Kidney glomerular epithelial cell (primary cell): Measurements from ENCODE around the gene SSTR3.
"Not testable (repeated sequence)": the region's sequence is repeated elsewhere in the genome, so short reads cannot be mapped to it uniquely, and the experiment has no call there.

Source experiments
- DNase-seq: peaks from one replicate; lab custom pipeline; 2025; lab: John Stamatoyannopoulos, UW

Gene SSTR3

DNA sequence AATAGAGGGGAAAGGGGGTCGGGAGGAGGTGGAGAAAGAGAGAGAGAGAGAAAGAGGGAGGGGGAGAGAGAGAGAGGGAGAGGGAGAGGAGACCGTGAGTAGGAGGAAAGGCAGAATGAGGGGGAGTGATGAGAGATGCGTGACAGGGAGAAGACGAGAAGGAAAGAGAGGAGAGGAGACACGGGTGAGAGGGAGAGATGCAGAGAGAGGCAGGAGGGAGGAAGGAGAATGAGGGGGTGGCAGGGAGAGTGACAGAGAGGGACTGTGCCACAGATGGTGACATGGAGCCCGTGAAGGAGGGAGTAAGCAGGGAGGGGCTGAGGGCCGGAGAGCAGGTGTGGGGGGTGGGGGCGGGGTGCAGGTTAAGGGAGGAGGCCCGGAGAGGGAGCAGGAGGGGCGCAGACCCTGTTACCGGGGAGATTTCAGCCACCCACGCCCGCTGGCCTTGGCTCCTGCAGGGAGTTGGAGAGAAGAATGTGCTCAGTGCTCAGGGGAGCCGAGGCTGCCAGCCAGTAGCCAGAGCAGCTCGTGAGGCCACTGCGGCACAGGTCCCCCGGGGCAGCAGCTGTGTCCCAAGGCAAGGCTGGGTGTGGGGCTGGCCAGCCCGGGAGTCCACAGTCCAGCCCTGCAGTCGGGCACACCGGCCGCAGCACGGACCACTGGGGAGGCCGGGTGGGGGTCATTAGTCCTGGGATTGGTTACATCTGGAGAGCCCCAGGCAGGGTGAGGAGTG is at the start of gene SSTR3:
SSTR3 (minus strand) TSS at position 304 of the 733 bp plus-strand sequence. CDS start 4,674 bp downstream, outside the sequence.
- DNase-seq, result no peak

GRCh38 chr22:37260901-37261336 is 48.6 kb upstream of the SSTR3 start:
- DNase-seq, result peak; percentile 58

- no peak for DNase-seq
Observed at GRCh38 chr22:37260155-37260795, 48.0 kb upstream of the SSTR3 start.

- peak; percentile 34 for DNase-seq
Observed at GRCh38 chr22:37259540-37260029, 47.3 kb upstream of the SSTR3 start.

DNA sequence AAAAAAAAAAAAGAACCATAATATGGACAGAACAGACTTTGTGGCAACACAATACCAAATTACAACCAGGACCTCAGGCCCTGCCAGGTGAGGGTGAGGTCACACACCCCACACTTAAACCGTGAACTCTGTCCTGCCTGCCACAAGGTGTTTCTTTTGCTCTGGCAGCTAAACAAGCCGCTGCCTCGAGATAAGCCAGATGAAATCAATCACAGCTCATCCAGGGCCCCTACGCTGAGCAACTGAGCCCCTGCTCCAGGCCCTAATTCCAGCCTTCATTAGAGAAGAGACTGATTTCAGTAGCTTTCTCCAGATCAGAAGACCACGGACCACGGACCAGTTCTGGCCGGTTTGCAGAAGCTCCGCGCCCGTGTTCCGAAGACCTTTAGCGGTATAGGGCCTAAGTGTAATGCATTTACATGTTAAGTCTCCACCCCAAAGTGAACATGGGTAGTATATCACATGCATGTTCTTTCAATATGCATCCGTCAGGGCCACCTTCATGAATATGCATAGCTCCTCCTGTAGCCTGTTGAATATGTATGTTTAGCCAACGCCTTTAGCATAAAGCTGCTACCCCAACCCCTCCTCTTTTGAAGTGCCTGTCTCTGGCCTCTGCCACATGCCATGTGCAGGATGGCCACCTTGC is 46.6 kb upstream of the SSTR3 start:
- DNase-seq, result no peak

DNA sequence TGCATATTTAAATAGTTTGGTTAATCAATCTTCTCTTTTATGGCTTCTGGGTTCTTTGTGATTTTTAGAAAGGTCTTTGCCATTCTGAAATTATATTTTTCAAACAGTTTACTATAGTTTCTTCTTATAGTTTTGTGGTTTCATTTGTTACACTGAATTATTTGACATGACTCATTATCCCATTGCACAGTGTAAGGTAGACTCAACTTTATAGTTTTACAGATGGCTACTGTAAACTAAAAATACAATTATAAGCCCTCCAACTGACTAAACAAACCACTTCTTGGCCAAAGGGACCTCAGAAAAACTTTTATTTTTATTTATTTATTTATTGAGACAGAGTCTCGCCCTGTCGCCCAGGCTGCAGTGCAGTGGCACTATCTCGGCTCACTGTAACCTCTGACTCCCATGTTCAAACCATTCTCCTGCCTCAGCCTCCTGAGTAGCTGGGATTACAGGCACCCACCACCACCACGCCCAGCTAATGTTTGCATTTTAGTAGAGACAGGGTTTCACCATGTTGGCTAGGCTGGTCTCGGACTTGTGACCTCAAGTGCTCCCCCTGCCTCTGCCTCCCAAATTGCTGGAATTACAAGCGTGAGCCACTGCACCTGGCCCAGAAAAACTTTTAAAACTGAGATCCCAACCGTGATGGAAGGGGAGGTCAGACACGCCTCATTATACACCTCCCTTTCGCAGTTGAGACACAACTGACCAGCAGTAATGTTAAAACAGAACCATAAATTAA is 45.9 kb upstream of the SSTR3 start:
- DNase-seq, result no peak

- DNase-seq, result no peak
Observed at GRCh38 chr22:37256075-37256726, 43.9 kb upstream of the SSTR3 start.

DNA sequence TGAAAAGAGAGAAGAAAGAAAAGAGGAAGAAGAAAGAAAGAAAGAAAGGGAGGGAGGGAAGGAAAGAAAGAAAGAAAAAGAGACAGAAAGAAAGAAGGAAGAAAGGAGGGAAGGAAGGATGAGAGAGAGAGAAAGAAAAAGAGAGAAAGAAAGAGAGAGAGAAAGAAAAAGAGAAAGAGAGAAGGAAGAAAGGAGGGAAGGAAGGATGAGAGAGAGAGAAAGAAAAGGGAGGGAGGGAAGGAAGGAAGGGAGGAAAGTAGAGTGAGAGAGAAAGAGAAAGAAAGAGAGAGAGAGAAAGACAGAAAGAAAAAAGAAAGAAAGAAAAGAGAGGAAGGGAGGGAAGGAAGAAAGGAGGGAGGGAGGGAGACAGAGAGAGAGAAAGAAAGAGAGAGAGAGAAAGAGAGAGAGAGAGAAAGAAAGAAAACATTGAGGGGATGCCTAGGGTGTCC is 43.3 kb upstream of the SSTR3 start:
- no peak for DNase-seq

- no peak for DNase-seq
Observed at GRCh38 chr22:37254867-37255233, 42.6 kb upstream of the SSTR3 start.

DNA sequence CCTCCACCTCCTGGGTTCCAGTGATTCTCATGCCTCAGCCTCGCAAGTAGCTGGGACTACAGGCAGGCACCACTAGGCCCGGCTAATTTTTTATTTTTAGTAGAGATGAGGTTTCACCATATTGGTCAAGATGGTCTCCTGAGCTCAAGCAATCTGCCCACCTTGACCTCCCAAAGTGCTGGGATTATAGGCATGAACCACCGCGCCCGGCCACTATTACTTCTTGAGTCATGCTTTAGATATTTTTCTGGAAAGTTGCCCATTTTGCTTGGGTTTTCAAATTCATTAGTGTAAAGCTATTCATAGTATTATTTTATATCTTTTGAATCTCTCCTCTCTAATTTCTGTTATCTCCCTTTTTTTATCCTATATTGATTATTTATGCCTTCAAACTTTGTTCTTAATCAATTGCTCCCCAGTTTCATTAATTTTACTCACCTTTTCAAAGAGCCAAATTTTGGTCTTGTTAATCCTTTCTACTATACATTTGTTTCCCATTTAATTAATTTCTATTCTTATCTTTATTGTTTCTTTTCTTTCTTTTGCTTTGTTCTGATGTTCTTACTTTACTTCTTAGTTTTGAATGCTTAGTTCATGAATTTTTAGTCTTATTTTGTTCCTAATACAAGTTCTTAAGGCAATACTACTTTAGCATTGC is 42.1 kb upstream of the SSTR3 start:
- peak; percentile 71 for DNase-seq

DNA sequence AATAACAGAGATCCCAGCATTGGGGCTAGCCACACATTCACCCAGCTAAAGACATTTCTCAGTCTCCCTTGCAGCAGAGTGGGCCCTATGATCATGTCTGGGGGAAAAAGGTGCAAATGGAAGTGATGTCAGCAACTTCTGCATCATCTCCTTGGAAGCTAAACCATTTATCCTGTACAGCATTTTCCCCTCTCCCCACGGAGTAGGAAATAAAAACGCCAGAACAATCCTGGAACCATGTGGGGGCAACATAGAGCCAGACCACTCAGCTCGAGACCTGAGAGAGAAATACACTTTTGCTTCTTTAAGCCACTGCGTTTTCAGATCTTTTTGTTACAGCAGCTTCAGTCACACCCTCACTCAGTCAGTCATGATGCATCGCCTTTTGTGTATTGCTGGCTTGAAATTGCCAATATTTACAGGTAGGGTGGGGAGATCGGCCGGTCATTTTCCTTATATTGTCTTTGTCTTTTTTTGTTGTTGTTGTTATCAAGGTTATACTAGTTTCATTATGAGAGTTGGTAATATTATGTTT is 40.9 kb upstream of the SSTR3 start:
- DNase-seq, result no peak

- DNase-seq, result not testable (repeated sequence)
Observed at GRCh38 chr22:37251836-37252235, 39.6 kb upstream of the SSTR3 start.

- DNase-seq, result no peak
Observed at GRCh38 chr22:37249986-37250385, 37.7 kb upstream of the SSTR3 start.

DNA sequence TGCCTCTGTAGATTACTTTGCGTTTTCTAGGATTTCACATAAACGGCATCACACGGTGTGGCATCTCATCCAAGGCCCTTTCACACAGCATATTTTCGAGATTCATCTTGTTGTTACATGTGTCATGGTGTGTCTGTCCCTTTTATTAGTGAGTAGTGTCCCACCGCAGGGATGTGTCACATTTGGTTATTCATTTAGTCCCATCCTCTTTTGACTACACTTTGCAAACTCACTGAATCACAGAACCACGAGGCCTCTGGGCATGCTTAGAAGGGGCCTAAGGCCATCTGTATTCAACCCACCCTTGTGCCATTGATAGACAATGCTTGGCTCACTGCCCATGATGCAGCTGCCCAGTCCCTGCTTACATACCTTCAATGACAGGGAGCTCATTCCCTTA is 36.0 kb upstream of the SSTR3 start:
- no peak for DNase-seq

GRCh38 chr22:37245740-37246139 is 33.5 kb upstream of the SSTR3 start:
- DNase-seq, result no peak

GRCh38 chr22:37244922-37245722 is 32.8 kb upstream of the SSTR3 start:
- no peak for DNase-seq

- DNase-seq, result peak; percentile 34
Observed at GRCh38 chr22:37244114-37244921, 32.0 kb upstream of the SSTR3 start, which contains the start of gene RAC2. RAC2 (minus strand) TSS chr22:37244269; CDS start chr22:37244148, 121 bp downstream.

GRCh38 chr22:37243402-37244113 is 31.3 kb upstream of the SSTR3 start:
- no peak for DNase-seq
